ENCODE data around the gene C20orf96.

C20orf96 gene

DNA sequence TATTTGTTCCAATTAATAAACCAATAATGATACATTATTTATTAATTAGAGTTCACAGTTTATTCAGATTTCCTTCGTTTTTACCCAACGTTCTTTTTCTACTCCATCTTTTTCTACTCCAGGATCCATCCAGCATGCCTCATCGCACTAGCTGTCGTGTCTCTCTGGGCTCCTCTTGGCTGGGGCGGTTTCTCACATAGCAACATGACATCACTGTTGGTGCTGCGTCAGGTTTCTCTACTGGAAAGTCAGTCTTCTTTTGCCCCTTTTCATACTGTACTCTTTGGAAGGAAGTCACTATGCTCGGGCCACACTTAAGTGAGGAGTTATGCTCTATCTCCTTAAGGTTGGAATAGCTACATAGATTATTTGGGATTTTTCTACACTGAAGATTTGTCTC lies 21.1 kb upstream of the C20orf96 start:
- DNase-seq = no peak

DNA sequence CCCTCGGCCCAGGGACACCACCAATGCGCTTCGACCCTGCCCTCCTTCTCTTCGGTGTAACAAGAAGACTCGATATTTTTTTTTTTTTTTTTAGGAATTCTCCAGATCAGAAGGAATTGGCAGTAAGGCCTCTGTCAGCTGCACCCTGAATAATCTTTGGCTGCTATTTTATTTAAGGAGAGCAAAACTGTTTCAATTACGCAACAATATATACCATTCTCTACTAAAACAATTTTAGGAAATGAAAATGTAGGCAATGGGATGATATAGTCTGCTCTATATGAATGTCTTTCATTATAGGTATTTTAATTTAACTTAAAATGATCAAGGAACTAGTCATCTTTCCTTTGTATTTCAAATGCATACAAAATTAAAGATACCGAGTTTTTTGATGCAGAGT lies 20.1 kb upstream of the C20orf96 start:
- DNase-seq = no peak

DNA sequence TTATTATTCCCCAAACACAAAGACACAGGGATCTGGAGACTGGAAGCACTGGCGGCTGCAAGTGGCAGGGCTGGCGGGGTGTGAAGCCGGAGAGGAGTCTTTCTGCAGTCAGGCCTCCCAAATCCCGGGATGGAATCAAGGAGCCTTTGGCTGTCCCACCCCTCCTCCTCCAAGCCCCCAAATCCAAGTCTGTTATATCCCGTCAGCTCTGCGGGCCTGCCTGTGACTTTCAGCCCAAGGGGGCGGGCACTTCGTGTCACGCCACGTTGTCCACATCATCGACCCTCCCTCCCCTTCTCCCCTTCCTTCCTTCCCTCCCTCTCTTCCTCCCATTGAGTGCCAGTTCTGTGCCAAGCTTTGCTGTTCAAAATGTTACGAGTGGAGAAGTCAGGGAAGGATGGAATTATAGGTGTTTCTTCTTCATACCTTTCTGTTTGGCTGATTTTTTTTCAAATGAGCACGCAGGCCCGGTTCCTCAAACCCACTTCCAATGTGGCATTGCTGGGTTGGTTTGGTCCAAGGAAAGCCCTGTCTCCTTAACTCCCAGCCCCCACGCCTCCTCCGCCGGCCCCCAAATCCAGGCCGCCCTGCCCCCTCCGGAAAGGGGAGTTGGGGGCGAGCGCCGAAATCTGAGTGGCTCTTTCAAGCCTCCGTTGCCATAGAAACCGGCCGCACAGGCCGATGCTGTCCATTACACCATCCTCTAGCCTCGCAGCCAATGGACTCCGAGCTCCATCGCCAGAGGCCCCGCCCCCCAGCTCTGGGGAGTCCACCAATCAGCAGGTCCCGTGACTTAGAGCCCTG lies 19.5 kb upstream of the C20orf96 start:
- peak; percentile 78 to 83 for DNase-seq

DNA sequence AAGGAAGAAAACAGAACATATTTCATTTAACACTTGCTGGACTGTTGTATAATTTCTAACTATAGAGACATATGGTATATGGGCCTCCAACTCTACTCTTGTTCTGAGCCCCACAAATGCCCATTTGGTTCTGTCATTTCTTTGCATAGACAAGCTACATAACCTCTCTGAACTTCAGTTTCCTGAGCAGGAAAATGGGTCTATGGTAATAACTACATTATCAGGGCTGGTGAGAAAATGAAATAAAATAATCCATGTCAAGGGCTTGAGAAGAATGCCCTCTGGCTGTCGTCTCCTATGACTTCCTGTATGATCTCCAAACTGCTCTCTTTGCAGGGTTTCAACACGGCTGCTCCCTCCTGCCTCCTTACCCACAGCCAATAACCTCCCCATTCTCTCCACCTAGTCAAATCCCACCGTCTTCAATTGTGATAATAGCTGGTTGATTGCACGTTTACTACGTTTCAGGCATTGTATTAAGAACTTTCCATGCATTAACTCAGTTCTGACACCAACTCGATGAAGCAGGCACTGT lies 18.8 kb upstream of the C20orf96 start:
- DNase-seq = no peak

DNA sequence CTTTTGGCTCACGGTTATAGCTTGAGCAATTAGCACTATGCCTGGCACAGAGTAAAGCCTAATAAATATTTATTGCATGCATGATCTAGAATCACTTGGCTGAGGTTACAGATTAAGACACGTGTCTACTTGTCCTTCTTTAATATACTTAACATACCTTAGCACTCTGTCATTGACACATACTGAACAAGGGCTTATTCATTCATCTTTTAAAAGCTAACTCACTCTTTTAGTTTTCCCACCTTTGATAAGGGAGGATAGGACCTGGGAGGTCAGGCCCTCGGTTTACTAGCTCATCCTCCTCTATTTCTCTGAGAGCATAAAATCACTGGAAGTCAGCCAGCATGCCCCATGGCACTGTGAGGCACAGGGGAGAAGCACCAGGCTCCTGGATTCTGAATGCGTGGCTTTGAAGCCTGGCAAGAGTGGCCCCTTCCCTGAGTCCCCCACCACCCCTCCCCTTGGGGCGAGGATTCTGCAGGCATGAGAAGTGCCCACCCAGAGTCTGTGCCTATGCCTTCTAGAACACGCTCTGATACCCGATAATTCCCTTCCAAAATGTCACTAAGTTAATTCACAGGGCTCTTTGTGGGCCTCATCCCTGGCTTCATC lies 18.0 kb upstream of the C20orf96 start:
- DNase-seq = no peak

DNA sequence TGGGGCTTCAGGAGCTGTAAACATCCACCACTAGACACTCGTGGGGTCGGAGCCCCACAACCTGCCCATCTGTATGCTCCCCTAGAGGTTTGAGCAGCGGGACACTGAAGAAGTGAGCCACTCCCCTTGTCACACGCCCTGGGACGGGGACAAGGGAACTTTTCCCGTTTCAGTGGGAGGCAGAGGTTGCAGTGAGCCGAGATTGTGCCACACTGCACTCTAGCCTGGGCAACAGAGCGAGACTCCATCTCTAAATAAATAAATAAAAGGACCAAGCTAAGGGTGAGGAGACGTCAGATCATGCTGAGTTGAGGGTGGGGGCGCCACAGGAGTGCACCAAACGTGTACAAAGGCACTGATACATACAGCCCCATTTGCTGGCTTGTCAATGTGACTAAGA lies 15.2 kb upstream of the C20orf96 start:
- DNase-seq = no peak

DNA sequence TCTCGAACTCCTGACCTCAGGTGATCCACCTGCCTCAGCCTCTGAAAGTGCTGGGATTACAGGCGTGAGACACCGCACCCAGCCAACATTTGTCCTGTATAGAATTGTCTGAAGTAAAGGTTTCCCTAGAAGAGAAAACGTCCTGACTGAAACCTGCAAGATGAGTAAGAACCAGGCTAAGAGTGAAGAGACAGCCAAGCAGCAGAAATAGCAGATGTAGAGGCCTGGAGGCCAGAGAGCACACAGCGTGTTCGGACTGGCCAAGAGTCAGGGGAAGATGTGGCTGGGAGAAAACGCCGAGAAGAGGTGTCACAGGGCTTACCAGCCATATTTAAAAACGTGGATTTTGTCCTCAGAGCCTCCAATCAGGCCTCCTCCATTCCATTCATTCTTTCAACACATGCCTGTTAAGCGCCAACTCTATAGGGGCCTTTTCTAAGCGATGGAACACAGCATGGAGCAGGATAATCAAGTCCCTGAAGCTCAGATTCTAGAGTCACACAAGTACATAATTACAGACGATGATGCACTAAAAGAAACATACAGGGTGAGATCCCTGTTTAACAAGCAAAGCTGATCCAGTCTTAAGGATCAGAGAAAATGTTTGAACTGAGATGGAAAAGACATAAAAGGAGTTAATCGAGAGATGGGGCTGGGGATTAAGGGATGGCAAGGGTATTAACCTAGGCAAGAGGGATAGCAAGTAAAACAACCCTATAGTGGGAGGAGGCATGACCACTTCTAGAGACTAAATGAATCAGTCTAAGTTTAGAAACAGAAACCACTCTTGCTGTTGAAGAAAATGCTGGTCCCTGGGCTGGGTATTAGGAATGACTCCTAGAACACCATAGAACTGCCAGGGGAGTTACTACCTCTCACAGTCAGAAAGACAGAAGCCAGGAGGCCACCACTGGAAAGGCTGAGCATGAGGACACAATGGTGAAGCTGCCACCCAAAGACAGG lies 11.6 kb upstream of the C20orf96 start:
- DNase-seq = no peak

DNA sequence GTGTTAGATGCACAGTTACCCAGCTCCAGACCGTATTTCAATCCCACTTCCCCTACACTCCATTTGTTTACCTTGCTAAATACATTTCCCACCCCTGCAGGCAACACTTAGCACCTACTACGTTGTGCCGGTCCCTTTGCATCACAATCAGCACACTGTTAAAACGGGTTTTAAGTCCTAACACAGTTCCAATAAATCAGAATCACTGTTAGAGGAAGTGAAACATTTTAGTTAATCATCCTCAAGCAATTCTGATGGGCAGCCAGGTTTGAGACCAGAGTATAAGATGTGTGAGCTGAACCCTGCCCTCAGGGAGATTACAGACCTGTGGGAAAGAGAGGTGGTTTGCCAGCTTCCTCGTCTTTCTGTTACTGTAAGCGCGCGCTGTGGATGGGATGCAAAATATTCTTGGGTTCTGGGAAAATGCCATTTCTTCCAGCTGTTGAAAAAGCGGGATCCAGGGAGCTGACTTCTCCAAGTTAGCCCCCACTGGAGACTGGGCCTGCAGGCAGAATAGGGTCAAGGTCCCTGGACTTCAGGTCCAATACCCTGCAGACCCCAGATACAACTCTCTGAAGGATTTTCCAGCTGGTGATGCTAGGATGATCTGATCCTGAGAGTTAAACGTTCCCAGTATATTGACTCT lies 9.9 kb upstream of the C20orf96 start:
- DNase-seq = no peak

DNA sequence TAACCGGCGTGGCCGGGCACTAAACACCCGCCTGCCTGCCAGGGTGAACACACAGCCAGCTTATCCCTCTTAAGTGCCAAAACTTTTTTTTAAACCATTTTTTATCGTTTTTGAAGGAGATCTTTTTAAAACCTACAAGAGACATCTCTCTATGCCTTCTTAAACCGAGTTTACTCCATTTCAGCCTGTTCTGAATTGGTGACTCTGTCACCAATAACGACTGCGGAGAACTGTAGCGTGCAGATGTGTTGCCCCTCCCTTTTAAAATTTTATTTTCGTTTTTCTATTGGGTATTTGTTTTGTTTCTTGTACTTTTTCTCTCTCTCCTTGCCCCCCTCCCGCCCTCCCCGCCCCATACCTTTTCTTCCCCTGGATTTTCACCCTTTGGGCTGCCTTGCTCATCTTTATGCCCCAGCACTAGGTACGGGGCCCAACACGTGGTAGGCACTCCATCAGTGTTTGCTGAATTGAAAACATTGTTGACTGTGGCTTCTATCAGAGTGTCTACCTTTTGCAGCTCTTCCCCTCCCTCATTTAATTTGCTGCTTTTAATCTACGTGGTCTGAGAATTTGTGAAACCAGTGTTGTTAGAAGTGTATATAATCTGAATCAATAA lies 8.3 kb upstream of the C20orf96 start:
- no peak for DNase-seq

DNA sequence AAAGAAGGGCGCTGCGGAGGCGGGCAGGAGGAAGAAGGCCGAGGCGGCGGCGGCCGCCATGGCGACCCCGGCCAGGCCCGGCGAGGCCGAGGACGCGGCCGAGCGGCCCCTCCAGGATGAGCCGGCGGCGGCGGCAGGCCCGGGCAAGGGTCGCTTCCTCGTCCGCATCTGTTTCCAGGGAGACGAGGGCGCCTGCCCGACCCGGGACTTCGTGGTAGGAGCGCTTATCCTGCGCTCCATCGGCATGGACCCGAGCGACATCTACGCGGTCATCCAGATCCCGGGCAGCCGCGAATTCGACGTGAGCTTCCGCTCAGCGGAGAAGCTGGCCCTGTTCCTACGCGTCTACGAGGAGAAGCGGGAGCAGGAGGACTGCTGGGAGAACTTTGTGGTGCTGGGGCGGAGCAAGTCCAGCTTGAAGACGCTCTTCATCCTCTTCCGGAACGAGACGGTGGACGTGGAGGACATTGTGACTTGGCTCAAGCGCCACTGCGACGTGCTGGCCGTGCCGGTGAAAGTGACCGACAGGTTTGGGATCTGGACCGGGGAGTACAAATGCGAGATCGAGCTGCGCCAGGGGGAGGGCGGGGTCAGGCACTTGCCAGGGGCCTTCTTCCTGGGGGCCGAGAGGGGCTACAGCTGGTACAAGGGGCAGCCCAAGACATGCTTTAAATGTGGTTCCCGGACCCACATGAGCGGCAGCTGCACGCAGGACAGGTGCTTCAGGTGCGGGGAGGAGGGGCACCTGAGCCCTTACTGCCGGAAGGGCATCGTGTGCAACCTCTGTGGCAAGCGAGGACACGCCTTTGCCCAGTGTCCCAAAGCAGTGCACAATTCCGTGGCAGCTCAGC lies 7.6 kb upstream of the C20orf96 start:
- peak; percentile 31 to 32 for DNase-seq

DNA sequence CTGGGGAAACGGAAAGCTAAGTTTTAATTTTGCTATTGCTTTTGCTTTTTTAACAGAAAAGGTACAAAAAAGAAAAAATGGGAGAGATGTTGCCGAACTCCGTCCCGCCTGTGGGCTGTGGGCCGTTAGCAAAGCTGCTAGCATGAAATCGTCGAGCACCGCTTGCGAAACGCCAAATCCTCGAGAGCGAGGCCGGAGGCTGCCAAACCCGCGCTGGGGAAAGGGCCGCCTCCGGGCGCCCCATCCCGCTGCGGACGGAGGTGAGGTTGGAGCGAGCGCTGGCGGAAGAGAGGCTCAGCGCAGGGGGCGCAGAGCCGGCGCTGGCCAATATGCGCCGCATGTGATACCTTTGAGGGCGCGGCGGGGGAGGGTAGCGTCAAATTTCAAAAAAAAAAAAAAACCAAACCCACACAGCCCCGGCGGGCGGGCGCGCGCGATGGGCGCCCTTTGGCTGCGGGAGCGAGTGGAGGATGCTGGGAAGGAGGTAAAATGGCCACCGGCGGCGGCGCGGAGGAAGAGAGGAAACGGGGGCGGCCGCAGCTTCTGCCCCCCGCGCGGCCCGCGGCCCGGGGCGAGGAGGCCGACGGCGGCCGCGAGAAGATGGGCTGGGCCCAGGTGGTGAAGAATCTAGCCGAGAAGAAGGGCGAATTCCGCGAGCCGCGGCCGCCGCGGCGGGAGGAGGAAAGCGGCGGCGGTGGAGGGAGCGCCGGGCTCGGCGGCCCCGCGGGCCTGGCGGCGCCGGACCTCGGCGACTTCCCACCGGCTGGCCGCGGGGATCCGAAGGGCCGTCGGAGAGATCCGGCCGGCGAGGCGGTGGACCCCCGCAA lies 6.8 kb upstream of the C20orf96 start, which contains the start of gene ZCCHC3:
TSS of gene ZCCHC3 (plus strand) at position 473 of the 827 bp plus-strand sequence. CDS start at position 490, 17 bp downstream.
- DNase-seq = peak; percentile 81 to 82

DNA sequence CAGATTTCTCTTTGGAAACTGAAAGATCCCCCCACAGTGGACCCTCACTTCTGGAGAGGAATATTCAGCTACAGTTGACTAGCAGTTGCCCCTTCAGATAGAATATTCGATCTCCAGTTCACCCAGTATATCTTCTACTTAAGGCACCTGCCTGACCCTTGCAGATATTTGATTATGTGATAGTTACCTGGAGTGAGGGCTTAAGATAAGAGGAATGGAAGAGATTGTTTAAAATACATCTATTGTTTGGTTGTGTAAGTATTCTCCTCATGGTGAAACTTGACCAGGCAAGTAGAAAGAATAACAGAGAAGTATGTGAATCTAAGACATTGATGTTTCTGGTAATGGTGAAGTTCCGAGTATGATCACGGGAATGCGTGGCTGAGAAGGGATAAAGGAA lies 5.3 kb upstream of the C20orf96 start:
- no peak for DNase-seq

DNA sequence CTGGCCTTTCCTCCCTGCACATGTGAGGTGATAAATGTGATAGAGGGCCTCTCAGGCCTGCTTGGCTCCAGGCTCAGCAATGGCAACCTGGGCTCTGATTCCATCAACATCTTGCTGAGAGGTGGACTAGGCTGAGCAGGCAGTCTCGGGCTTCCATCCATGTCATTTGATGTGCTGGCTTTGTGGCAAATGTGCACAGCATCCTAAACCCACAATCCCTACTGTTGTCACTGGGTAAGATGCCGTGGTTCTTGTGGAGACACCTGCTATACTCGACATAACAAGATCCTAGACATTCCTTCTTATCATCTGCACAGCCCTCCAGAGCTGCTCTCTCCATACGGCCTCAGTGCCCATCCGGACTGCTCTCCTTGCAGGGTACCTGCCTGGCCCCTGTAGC lies 4.1 kb upstream of the C20orf96 start:
- no peak for DNase-seq

DNA sequence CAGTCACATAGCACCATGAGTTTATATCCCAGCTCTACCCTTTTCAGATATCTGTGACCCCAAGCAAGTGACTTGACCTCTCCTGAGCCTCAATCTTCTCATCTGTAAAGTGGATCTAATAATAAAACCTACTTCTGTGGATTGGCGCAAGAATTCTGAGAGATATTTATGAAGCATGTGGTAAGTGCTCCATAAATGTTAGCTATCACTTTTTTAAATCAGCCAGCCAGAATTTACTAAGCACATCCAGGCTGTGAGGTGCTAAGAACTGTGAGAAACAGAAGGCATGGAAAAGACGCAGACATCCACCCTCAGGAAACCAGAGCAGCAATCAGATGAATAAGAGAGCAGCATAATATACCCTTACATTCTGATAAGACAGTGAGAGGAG lies 862 bp downstream of the C20orf96 start:
- DNase-seq = no peak

DNA sequence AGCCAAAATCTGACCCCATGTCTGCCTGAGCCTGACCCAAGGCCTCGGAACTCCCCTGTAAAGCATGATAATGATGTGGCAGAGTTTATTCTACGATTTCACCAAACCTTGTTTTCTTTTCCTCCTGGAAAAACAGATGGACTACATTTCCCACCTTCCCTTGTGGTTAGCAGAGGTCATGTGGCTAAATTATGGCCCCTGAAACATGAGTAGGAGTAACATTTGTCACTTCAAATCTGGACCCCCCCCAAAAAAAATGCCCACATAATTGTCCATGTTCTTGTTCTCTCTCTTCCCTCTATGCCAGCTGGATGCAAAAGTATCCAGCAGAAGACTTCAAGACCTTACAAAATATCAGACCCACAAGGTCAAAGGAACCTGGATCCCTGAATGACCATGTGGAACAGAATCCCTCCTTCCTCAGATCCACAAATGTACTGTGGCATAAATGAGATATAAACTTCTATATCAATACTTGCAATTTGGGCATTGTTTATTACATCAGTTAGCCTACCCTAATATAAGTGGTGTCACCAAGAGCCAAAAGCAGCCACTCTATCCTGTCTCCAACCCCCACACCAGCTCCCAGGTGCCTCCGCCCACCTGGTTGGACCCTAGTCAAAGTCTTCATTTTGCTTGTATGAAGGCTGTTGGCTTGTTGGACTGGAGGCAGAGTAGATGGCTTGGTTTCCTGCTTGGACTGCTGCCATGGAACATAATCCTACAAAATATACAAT lies 1.4 kb downstream of the C20orf96 start:
- DNase-seq = no peak

DNA sequence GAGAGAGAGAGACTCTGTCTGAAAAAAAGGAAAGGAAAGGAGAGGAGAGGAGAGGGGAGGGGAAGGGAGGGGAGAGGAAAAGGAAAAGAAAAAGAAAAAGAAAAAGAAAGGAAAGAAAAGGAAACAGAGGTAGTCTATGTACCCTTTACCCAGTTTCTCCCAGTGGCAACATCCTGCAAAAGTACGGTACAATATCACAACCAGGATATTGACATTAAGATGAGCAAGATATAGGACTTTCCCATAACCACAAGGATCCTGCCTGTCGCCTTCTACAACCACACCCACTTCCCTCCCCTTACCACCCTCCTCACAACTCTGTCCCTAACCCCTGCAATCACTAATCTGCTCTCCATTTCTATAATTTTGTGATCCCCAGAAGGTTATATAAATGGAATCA lies 4.0 kb downstream of the C20orf96 start:
- DNase-seq = no peak

DNA sequence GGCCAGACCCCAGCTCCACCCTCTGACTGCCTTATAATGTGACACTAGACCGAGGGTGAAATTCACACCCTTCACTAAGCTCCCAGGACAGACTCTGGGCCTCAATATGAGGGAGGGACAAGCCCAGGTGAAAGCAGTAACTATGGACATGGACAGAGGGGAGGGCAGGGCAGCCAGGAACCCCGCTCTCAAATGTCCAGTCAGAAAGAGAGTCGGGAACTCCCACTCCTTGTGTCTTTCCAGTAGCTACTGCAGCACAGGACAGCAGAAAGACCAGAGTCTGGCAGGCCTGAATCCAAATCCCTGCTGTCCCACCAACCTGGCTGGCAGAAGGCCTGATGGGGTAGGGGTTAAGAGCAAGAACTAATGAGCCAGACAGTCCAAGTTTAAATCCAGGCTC lies 6.4 kb downstream of the C20orf96 start:
- no peak for DNase-seq

DNA sequence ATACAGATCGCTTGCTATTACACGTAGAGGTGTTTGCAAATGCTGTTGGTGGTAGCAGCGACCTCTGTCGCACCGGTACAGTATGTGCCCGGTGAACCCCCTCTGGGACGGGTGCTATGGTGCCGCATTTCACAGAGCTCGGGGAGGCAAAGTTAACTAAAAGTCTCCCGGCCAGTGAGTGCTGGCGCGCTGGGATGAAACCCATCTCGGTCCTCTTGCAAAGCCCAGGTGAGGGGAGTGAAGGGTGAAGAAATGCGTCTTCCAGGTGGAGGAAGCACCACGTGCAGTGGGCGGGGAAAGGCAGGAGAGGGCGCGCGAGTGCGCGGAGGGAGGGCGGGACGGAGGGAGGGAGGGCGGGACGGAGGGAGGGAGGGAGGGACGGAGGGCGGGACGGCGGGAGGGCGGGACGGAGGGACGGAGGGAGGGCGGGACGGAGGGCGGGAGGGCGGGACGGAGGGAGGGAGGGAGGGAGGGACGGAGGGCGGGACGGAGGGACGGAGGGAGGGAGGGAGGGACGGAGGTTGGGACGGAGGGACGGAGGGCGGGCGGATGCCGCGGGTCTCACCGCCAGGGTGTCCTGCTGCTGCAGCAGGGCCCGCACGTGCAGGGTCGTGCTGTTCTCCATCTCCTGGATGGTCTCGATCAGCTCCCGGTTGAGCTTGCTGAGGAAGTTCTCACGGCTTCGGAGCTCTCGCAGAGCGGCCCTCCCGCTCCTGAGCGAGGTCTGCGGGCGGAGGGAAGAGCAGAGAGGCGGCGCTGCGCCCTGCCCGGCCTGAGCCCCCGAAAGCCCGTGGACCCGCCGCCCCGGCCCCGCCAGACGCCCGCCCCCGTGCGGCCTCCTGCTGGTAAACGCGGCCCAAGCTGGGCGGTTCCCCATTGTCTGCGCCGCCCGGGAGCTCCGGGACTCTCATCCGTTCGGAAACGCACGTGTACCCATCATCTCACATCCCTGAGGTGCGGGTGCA lies 11.7 kb downstream of the C20orf96 start:
- DNase-seq = no peak

Data from stimulated activated CD4-positive, alpha-beta T cell treated with anti-CD3 and anti-CD28 coated beads, Interleukin-4, amount 100 ng/mL, for 4 hours (primary cell).